Retina (tissue), 1 donor: ENCODE data around the gene HSF4.

Experiments
- DNase-seq: peaks from one replicate; pipeline ENCODE4 v3.0.0-alpha.2; 2016

HSF4 gene

DNA sequence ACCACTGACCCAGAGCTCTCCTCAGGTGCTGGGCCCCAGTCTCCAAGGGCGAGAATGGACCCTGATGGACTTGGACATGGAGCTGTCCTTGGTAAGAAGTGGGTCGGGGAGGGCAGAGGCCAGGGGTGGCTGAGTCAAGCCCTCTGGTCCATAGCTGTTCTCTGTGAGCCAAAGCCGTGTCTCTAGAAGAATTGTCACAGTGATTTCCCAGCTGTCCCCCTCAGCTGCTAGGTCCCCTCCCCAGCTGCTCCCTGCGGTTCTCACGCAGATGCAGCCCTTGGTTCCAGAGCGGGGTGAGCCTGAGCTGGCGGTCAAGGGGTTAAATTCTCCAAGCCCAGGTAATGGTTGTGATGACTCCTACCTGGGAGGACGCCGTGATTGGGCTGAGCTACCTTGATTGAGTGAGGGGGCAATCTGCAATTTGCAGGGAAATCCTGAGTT, 4.5 kb downstream of the HSF4 start:
- no peak for DNase-seq

DNA sequence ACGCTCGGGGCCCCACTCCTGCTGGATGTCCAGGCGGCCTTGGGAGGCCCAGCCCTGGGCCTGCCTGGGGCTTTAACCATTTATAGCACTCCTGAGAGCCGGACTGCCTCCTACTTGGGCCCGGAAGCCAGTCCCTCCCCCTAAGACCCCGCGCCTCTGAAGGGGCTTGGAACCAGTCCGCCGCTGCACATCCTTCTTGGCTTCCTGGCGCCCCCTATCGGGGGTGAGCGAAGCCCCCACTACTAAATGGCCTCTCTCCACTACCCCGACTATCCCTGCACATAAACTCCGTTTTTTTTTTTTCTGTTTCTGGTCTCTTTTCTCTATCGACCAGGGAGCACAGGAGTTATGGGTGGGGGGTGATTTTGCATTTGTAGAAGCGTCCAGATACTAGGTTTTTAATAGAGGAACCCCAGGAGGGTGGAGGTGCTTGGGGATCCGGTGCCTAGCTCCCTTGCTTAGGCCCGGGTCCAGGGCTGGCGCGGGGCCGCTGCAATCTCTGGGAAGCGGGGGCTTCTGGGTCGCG, 5.2 kb downstream of the HSF4 start:
- DNase-seq = peak; percentile 73

DNA sequence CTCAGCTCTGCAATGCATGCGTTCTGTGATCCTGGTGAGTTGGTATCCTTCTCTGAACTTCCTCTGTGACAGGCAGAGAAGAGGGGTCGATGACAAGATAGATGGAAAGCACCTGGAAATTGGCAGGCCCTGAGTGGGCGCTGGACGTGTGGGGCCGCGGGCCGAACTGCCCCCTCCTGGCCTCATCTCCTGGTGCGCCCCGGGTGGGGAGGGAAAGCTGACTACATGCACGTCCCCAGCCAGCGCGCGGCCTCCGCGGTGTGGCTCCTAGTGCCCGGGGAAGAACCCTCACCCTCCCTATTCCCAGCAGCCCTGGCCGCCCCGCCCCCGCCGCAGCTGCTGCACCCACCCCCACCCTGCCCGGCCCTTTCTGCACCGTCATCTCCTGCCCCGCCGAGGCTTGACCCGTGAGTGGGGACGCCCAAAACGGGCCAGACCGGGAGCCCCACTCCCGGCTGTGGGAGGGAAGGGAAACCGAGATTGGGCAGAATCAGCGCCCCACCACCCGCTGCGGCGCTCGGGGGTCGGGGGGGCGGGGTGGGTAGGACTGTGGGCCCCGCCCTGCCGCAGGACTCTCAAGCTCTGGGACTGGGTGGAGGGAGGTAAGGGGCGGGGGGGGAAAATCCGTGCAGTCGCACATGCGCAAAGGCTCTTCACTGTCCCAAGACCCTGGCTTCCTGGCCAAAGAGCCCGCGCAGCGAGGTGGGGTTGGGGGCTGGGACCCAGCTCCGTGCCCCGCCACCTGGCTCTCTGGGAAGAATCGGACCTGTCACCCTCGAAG, 5.8 kb downstream of the HSF4 start, which contains the start of gene NOL3:
TSS of gene NOL3 (plus strand) at position 371 of the 781 bp plus-strand sequence.
- peak; percentile 72 for DNase-seq

DNA sequence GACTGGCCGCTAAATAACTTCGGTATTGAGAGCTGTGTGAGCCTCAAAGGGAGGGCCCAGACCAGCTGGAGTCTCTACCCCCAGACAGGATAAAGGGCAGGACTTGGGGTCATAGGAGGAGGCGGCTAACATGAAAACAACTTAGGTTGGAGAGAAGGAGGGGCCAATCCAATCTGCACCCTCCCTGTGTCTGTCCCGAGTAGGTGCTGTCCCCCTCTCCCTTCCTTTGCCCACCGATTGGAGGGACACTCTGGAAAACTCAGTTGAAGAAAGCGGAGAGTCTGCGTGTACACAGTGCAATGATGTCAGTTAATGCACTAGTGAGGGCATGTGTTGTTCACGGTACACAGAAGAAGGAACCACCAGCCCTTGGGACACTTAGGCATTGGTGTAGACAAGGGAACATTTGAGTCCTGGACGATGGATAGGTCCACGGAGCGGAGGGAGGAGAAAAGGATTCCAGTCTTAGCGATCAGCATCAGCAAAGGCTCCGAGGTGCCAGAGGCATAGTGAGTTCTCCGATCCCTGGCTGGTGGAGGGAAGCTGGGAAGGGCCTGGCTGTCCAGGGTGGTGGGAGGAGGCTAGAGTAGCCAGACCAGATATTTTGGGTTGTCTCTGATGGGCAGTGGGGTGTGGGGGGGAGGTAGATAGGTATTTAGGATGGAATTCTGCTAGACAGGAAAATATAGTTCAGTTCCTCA, 6.6 kb downstream of the HSF4 start:
- peak; percentile 52 for DNase-seq

DNA sequence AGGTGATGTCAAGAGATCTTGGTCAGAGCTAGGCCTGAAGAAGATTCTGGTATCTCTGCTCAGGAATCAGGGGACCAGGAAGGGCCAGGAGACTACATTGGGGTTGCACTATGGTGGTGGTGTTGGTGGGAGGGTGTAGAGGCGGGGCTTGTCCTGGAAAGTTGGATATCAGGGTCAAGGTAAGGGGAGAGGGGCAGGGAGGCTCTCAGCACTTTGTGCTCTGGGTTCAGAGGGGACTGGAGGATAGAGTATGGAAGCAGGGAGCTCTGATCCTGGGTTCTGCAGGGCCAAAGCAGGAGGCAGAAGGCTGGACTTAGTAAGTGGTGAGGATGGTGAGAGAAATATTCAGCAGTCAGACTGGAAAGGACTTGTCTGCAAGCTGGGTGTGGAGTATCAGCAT, 8.8 kb downstream of the HSF4 start:
- DNase-seq = no peak

DNA sequence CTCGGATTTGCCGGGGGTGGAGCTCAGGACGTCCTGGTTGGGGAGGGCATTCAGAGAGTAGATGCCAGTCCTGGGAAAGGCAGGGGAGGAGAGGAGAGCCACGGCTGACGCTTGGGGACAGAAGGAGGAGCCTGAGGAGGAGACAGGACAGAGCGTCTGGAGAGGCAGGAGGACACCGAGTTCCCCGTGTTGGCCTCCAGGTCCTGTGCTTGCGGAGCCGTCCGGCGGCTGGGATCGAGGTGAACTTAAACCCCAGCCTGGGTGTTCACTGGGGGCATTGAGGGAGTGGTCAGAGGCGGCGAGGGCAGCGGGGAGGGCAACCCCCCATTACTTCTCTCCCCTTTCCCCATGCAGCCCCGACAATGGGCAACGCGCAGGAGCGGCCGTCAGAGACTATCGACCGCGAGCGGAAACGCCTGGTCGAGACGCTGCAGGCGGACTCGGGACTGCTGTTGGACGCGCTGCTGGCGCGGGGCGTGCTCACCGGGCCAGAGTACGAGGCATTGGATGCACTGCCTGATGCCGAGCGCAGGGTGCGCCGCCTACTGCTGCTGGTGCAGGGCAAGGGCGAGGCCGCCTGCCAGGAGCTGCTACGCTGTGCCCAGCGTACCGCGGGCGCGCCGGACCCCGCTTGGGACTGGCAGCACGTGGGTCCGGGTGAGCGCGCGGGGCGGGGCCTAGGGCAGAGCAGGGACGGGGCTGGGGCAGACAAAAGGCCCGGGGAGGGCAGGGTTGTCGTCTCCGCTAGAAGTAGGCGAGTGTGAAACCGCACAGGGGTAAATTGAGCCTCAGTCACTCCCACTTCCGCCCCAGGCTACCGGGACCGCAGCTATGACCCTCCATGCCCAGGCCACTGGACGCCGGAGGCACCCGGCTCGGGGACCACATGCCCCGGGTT, 9.5 kb downstream of the HSF4 start:
- DNase-seq = peak; percentile 86

DNA sequence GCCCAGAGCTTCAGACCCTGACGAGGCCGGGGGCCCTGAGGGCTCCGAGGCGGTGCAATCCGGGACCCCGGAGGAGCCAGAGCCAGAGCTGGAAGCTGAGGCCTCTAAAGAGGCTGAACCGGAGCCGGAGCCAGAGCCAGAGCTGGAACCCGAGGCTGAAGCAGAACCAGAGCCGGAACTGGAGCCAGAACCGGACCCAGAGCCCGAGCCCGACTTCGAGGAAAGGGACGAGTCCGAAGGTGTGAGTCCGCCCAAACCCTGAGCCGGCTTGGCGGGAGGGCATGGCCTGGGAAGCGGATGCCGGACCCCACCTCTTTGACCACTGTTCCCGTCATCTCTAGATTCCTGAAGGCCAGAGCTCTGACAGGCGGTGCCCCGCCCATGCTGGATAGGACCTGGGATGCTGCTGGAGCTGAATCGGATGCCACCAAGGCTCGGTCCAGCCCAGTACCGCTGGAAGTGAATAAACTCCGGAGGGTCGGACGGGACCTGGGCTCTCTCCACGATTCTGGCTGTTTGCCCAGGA, 10.2 kb downstream of the HSF4 start:
- no peak for DNase-seq

DNA sequence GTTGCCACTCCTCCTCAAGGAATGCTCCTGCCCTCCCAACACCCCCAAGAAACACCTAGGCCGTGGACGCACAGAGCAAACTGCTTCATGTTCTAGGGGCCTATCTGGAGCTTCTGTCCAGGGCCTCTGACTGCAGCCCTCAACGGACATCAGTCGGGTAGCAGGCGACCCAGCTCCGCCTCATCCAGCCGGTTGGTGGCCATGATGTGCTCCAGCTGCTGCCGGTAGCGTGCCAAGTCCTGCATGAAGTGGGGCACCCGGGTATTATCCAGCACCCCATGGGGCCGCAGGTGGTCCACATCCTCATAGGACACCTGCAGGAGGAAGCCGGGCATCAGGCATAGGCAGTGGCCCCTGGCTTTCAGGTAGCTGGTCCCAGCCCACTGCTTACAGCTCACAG, 12.1 kb downstream of the HSF4 start:
- DNase-seq = no peak

DNA sequence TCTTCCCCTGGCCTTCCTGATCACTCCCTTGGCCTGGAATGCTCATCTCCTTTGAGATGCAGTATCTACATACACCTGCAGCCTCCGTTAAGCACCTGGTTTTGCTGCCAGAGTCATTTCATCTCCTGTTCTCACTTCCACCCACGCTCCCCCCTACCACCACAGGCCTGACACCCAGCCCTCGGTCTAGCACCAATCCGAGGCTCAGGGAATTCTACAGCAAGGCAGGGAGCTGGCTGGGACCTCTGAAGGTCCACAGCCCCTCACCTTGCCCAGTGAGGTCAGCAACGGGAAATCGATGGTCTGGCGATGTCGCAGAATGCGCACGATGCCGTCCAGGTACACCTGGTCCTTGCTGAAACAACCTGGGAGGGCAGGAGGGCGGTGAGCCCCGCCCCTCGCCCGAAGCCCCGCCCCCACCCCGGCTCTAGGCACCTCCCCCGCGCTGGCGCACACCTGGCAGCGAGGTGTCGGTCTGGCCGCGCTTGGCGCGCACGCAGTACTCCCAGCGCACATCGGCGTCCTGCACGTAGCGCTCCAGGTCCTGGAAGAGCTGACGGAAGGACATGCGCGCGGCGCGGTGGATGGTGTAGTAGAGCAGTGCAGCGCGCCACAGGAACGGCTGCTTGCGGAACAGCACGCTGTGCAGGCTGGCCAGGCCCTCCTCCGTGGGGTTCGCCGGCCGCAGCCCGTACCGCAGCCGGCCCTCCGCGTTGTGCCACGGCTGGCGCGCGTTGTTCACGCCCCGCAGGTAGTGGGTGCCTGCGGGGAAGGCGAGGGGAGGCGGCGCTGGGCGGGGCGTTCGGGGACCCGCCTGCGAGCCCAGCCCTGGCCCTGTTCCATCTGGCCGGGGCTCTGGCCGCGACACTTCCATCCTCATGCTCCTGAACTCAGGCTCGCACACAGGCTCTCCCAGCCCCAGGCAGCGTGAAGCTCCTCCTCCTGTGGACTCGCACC, 13.5 kb downstream of the HSF4 start:
- peak; percentile 58 for DNase-seq

DNA sequence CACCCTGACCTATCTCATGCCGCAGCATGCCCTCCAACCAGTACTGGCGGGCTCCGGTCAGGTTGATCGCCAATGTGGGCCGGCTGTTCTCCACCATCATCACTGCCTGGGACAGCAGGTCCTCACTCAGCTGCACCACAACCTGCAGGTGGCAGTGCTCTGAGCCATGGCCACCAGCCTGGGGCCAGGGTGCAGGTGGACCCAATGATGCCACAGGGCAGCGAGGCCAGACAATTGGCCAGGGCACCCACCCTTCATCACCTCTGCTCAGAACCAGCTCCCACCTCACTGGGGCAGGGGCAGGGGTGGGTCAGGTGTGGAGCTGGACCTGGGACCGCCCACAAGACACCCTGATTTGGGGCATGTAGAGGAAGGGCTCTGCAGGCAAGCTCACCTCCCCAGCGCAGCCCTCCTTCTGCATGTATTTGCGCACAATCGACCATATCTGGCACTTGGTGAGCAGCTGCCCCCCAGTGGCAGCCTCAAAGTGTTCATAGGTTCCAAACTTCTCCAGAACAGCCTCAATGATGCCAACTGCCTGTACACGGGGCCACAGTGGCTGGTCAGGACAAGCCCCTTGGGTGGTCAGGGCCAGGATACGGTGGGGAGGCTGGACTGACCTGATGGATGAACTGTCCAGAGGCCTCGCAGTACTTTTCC, 15.0 kb downstream of the HSF4 start:
- DNase-seq = no peak

DNA sequence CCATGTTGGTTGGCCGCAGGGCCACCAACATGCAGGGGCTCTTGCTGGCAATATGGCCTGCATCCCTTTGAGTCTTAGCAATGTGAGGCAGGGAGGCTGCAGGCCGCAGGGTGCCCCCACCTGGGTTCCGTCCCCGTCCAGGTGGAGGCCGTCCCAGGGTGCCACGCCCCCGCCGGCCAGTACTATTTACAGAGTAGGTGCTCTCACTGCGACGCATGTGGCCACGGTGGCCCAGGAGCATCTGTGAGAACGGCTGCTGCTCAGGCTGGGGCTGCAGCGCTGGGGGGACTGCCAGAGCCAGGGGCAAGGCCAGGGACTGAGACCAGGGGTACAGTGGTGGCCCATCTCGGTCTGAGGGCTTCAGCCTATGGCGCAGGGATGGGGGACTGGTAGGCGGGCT, 15.6 kb downstream of the HSF4 start:
- no peak for DNase-seq

DNA sequence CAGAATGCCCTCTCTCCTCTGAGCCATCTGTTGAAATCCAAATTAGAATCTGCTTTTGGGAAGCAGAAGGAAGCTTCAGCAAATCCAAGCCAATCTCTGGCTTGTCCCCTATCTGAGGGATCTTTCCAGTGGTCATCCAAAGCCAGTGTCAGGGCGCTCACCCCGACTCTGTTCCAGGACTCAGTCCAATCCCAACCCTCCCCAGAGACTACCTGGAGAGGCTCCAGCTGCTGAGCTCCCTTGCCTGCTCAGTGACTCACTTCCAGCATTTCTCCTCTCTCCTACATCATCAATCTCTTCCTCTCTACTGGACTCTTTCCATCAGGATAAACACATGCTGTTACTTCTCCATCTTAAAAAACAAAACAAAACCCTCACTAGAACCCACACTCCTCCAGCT, 16.8 kb downstream of the HSF4 start:
- DNase-seq = no peak

DNA sequence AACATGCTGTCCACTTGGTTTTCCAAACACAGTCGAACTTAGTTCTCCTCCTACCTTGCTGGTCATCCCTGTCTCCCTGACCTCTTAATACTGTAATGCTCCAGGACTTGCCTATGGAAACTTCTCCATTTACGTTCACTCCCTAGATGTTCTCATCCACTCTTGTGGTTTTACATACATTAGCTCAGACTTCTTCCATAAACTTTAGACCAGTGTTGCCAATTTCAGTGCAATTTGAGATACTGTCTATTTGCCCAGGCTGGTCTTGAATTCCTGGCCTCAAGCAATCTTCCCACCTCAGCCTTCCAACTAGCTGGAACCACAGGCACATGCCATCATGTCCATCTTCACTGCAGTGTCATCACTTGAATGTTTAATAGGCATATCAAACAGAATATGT, 17.7 kb downstream of the HSF4 start:
- no peak for DNase-seq

DNA sequence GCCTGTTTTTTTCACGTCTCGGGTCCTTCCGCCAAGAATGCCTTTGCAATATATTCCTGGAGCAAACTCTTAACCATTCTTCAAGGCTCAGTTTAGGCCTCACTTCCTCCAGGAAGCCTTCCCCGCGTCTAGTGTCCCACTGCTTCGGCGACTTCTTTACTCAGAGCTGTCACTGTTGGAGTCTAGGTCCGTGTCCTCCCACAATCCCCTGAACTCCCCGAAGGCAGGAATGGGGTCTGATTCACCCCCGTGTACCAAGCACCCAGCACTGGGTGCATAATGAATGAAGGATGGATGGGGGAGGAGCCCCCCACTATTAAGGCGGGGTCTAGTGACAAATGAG, 18.7 kb downstream of the HSF4 start:
- no peak for DNase-seq

DNA sequence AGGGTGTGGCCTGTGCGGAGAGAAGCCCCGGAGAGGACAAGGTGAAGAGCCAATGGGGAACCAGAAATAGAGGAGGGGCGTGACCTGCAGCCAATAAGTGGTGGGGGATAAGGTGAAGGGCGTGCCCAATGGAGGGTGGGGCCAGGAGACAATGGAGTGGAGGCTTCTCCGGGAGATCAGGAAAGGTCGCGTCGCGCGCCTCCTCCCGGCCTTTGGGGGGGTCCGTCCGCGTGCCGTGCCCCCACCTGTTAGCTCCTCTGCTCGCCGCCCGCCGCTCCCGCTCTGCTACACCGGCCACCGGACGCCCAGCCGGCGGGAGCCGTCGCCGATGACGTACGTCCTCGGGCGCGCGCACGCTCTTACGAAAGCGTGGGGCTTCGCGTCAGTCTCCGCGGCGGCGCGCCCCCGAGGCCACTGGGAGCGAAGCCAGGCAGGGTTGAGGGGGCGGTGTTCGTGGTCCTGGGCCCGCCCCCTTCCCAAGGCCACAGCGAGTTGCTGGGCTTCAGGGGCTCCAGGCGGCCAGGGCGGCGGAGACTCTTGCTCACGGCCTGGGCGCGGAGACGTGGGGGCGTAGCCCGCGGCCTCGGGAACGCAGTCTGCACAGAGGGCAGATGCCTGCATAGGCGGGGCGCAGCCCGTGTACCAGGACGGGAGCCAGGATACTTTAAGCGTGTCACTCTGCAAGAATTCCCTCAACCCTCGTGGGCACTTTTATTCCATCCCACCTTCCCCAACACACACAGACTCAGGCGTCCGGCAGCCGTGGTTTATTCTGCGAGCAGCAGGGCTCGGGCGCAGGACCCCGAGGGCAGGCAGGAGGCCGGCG, 19.3 kb downstream of the HSF4 start, which contains the start of gene MATCAP1:
TSS of gene MATCAP1 (minus strand) at position 337 of the 826 bp plus-strand sequence. CDS start 3,353 bp downstream, outside the sequence.
- peak; percentile 100 for DNase-seq

DNA sequence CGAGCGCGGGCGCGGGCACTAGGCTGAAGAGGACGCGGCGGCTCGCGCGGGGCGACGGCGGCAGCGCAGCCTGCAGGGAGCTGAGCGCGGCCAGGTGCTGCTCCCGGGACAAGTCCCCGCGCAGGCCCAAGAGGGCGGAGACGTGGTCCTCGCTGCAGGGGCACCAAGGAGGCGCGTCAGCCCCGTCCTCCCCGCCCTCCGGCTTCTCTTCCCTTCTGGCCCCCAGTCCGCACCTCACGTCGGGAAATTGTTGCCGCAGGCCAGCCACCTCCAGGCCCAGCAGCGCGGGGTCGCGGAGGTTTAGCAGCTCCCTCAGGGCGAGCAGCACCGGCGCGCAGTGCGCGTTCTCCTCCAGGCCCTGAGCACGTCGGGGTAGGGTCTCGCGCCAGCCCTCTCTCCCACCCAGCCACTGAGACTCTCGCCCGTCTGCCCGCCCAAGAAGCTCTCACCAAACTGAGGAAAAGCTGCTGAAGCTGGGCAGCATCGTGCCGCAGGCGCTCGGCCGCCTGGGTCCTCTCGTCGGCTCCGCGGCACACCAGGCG, 20.0 kb downstream of the HSF4 start:
- peak; percentile 35 for DNase-seq

DNA sequence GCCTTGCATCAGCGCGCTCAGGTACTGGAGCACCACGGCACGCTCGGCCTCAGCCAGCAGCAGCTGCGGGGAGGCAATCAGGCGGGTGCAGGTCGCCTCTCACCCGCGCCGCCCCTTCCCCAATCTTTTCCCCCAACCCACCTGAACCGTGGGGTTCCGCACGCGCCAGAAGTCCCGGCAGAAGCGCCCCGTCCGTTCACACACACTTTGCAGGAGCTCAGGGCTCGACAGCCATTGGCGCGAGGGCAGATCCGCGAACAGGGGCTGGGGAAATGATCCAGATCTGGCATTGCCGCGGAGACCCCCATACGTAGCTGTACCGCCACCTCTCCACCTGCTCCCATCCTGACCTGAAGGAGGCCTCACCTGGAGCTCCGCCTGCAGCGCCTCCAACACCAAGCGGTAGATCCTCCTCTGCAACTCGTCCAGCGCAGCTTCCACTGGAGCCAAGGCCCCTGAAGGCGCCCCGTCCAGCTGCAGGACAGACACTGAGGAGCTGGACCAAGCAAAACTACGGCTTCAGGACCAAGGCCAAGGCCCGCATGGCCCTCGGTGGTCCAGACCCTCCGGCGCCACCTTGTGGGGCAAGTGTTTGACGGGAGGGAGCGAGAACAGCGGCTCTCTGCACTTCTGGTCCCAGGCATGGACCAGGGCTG, 20.6 kb downstream of the HSF4 start:
- peak; percentile 89 for DNase-seq

DNA sequence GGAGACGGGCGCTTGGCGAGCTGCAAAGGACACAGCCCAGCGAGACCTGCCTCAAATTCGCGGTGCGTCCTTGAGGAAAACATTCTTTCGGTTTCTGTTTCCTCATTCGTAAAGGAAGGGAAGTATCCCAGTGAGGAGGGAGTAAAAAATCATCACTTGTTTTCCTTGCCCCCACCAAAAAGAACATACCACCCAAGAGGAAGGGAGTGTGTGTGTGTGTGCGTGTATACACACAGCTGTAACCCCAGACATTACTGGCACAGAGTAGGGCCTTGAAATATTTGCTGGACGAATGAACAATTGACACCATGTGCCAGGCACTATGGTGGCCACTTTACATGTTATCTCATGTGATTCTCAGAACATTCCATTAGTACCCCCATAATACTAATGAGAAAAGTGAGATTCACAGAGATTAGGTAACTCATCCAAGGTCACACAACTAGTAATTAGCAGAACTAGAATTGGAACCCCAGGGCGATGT, 21.1 kb downstream of the HSF4 start:
- no peak for DNase-seq

DNA sequence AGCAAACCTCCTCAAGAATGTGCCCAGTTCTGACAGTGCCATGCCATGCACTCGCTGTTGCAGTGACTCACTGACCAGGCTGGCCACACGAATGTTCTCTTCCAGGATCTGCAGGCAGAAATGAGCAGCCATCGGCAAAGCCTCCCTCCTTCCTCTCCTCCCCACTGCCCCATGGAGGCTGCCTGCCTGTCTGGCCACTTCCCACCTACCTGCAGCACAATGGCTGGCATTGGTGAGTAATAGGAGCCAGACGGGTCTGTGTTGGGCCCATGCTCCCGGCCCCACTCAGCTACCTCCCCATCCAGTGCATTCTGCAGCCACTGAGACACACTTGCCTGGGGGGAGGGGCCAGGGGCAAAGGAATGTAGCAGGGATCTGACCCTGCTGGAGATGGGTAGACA, 22.0 kb downstream of the HSF4 start:
- DNase-seq = no peak
